K562 (cell line): Measurements from ENCODE around the gene ZYG11A. TPM values are rescaled to one million over a fixed set of nuclear protein-coding genes. Genes with fewer than 3 reads are reported as not detected.
A peak's percentile ranks its signal among the peaks of the same experiment; 100 is the strongest.

Experiments
- ATAC-seq: fragments of 200-7000 bp; cut with Tn5 transposase; 3 replicates; pipeline ENCODE4 v1.9.1; 2020; ENCODE audit warnings: moderate library complexity
- BruUV-seq: library from RNA; stranded (reverse); fragments of 400-500 nt; replicated peaks from 2 replicates; lab custom pipeline; 2021; lab: Mats Ljungman, UMichigan
- CTCF ChIA-PET: fragments of 300-600 bp; formaldehyde crosslinking; extraction: SDS; loops from one replicate; lab custom pipeline; 2021; ENCODE audit warnings: low intra/inter-chr PET ratio; lab: Yijun Ruan, JAX
- POLR2A ChIA-PET: fragments of 300-600, 350-650 bp; sonication (Branson Sonifier 250); formaldehyde crosslinking; extraction: SDS; loops from one replicate; lab custom pipeline; 2021; ENCODE audit warnings: antibody characterized with exemption, inconsistent platforms; lab: Yijun Ruan, JAX
- DNase-seq, 4 experiments: peaks; one replicate each; pipeline versions ENCODE4 v3.0.0 to v3.0.0-alpha.2; 2011 to 2018; ENCODE audit warnings: low spot score in 3 of 4, mixed read lengths in 3 of 4; ENCODE audit errors: extremely low read depth in 1 of 4
- FAIRE-seq: peaks from 2 replicates; lab custom pipeline; 2011; peaks lifted over from hg19 to GRCh38; lab: Jason Lieb, UNC
- H2AFZ ChIP-seq: 2 replicates; pipeline ENCODE4 v1.6.0; 2011; ENCODE audit warnings: low read depth, low read length, control low read depth, inconsistent platforms
- H3K27ac ChIP-seq: fragments of 200-600 bp; 3 replicates; pipeline ENCODE4 v1.8.0; 2011; ENCODE audit warnings: low read depth, mild to moderate bottlenecking, control low read depth, inconsistent platforms, low read length, moderate library complexity, mixed read lengths; ENCODE audit errors: extremely low read depth
- H3K27me3 ChIP-seq, 2 experiments: fragments of 300-600 bp in 1 of 2; 2 replicates in 1 of 2; 3 replicates in 1 of 2; pipeline versions ENCODE4 v1.6.0 to v1.8.0; 2011; ENCODE audit warnings: inconsistent platforms in 2 of 2, low read length in 2 of 2, mild to moderate bottlenecking in 1 of 2, mixed read lengths in 1 of 2, moderate library complexity in 1 of 2; ENCODE audit not compliant: control insufficient read depth in 2 of 2, insufficient read depth in 2 of 2
- H3K36me3 ChIP-seq: fragments of 300-600 bp; 3 replicates; pipeline ENCODE4 v1.8.0; 2011; ENCODE audit warnings: mild to moderate bottlenecking, low read length, inconsistent platforms; ENCODE audit not compliant: control insufficient read depth, insufficient read depth
- H3K4me1 ChIP-seq, 2 experiments: fragments of 200-600 bp in 1 of 2; replicated peaks in 1 of 2; 2 replicates in 1 of 2; 3 replicates in 1 of 2; pipeline versions ENCODE4 v1.5.1 to v1.8.0; 2011; ENCODE audit warnings: inconsistent platforms in 2 of 2, low read length in 2 of 2, mild to moderate bottlenecking in 1 of 2, mixed read lengths in 1 of 2, moderate library complexity in 1 of 2; ENCODE audit not compliant: control insufficient read depth in 2 of 2, insufficient read depth in 2 of 2
- H3K4me2 ChIP-seq: 2 replicates; pipeline ENCODE4 v1.6.1; 2011; ENCODE audit warnings: low read length, control low read depth, inconsistent platforms, mixed read lengths; ENCODE audit not compliant: insufficient read depth
- H3K4me3 ChIP-seq: fragments of 200-600 bp; sonication (generic), shearing (Covaris generic); 2 replicates; pipeline ENCODE4 v1.5.1; 2016; ENCODE audit warnings: control low read depth, inconsistent platforms
- H3K79me2 ChIP-seq: fragments of 200-600 bp; 3 replicates; pipeline ENCODE4 v1.8.0; 2011; ENCODE audit warnings: low read length, inconsistent platforms; ENCODE audit not compliant: control insufficient read depth, insufficient read depth
- H3K9ac ChIP-seq, 2 experiments: 2 replicates each; pipeline versions ENCODE4 v1.6.0 to v1.6.1; 2011; ENCODE audit warnings: low read depth in 2 of 2, low read length in 2 of 2, control low read depth in 1 of 2, inconsistent platforms in 1 of 2, mild to moderate bottlenecking in 1 of 2, mixed read lengths in 1 of 2; ENCODE audit not compliant: insufficient read depth in 1 of 2
- H3K9me1 ChIP-seq: one replicate; pipeline ENCODE4 v1.6.0; 2011; ENCODE audit warnings: inconsistent platforms, mild to moderate bottlenecking, low read length, moderate library complexity; ENCODE audit not compliant: control insufficient read depth, insufficient read depth
- H3K9me3 ChIP-seq: replicated peaks from 2 replicates; pipeline ENCODE4 v1.5.1; 2011; ENCODE audit warnings: low read depth, low read length, inconsistent platforms; ENCODE audit not compliant: control insufficient read depth, insufficient read depth
- H4K20me1 ChIP-seq: replicated peaks from 2 replicates; pipeline ENCODE4 v1.6.1; 2011; ENCODE audit warnings: low read length, inconsistent platforms, mixed read lengths; ENCODE audit not compliant: control insufficient read depth, insufficient read depth
- ARID1B ChIP-seq: fragments of 450-650 bp; IDR thresholded peaks from 2 replicates; pipeline ENCODE4 v1.6.1; 2016; ENCODE audit warnings: antibody characterized with exemption, mild to moderate bottlenecking, inconsistent platforms
- ATF7 ChIP-seq: fragments of 450-650 bp; IDR thresholded peaks from 2 replicates; pipeline ENCODE4 v1.7.1; 2014; ENCODE audit warnings: mild to moderate bottlenecking, moderate library complexity
- CEBPG ChIP-seq, 3 experiments: fragments of 200-800 bp in 1 of 3; sonication (Bioruptor generic) in 1 of 3; sonication (generic) in 1 of 3; formaldehyde crosslinking in 1 of 3; IDR thresholded peaks in 2 of 3; conservative IDR thresholded peaks in 1 of 3; 2 replicates each; pipeline versions ENCODE4 v1.6.1 to v1.8.0; 2016 to 2022; ENCODE audit warnings: missing compliant biosample characterization in 2 of 3, missing genetic modification characterization in 2 of 3, mild to moderate bottlenecking in 1 of 3, missing genetic modification reagents in 1 of 3
- EP300 ChIP-seq: IDR thresholded peaks from 2 replicates; pipeline ENCODE4 v1.6.1; 2012; ENCODE audit warnings: low read length, improper control_type of control experiment
- FOXA3 ChIP-seq, 2 experiments: fragments of 450-650 bp in 1 of 2; sonication (generic) in 1 of 2; formaldehyde crosslinking; IDR thresholded peaks in 1 of 2; conservative IDR thresholded peaks in 1 of 2; 2 replicates each; pipeline versions ENCODE4 v1.4.0 to v1.8.0; 2020 to 2022; ENCODE audit warnings: mild to moderate bottlenecking in 2 of 2, missing genetic modification reagents in 1 of 2
- MBD2 ChIP-seq: sonication (generic); IDR thresholded peaks from 2 replicates; pipeline ENCODE4 v1.6.1; 2016; ENCODE audit warnings: low read depth, borderline replicate concordance
- MEIS2 ChIP-seq: fragments of 450-650 bp; IDR thresholded peaks from 2 replicates; pipeline ENCODE4 v1.6.1; 2014; ENCODE audit warnings: mild to moderate bottlenecking; ENCODE audit not compliant: partially characterized antibody
- NFRKB ChIP-seq: fragments of 450-650 bp; IDR thresholded peaks from 2 replicates; pipeline ENCODE4 v1.6.1; 2016; ENCODE audit warnings: low read depth
- POLR2B ChIP-seq: fragments of 450-650 bp; IDR thresholded peaks from 2 replicates; pipeline ENCODE4 v1.6.1; 2018; ENCODE audit warnings: low read depth; ENCODE audit not compliant: partially characterized antibody
- POU5F1 ChIP-seq: fragments of 150-350 bp; IDR thresholded peaks from 2 replicates; pipeline ENCODE4 v1.6.1; 2014; ENCODE audit warnings: borderline replicate concordance, low read length, low read depth, mild to moderate bottlenecking; ENCODE audit not compliant: partially characterized antibody
- TEAD1 ChIP-seq, 2 experiments: fragments of 450-650 bp in 1 of 2; sonication (generic) in 1 of 2; formaldehyde crosslinking; IDR thresholded peaks; 2 replicates each; pipeline versions ENCODE4 v1.4.0 to v1.8.0; 2020 to 2022; ENCODE audit warnings: mild to moderate bottlenecking in 2 of 2, missing genetic modification reagents in 1 of 2
- WGBS: fragments of 100-300 bp; shearing (Covaris generic); methylation state at CpG from one replicate; pipeline ENCODE4 v1.1.6; 2016; ENCODE audit warnings: low coverage, mixed read lengths; ENCODE audit not compliant: insufficient coverage; ENCODE audit errors: missing lambda C conversion rate; 5-methylcytosine and 5-hydroxymethylcytosine counted together
- in situ Hi-C: fragments of 300-500 bp; cut with MboI; formaldehyde crosslinking; loops from 4 replicates; pipeline ENCODE4 v1.15.0; 2018; ENCODE audit warnings: inconsistent platforms, mixed read lengths
- intact Hi-C: fragments of 100-400 bp; cut with micrococcal nuclease; formaldehyde crosslinking; loops from 2 replicates; pipeline ENCODE4 v1.14.2; 2022
- polyA plus RNA-seq, 8 experiments: library from polyadenylated mRNA; depleted of rRNA in 4 of 8; stranded (reverse) in 5 of 8; unstranded in 3 of 8; fragments of >200 nt; fragmentation: Nextera tagmentation in 2 of 8; fragmentation: Illumina TruSeq in 1 of 8; extraction: Ambion mirVana in 2 of 8; extraction: Trizol in 1 of 8; gene quantifications; 2 replicates each; pipeline versions ENCODE4 v1.2.1 to v1.2.3, GENCODE V29; 2011 to 2014; ENCODE audit warnings: inconsistent platforms in 1 of 8, missing spikeins in 1 of 8
- total RNA-seq, 7 experiments: library from RNA; depleted of rRNA in 6 of 7; stranded (reverse); fragments of >200 nt in 6 of 7; fragmentation: Illumina TruSeq in 2 of 7; extraction: Trizol in 2 of 7; gene quantifications; 2 replicates each; pipeline versions ENCODE4 v1.2.1 to v1.2.3, GENCODE V29; 2011 to 2021; ENCODE audit warnings: low replicate concordance in 1 of 7
- TF ChIP-seq, protein P1 (sequence below): fragments of 450-650 bp; IDR thresholded peaks from 2 replicates; pipeline ENCODE4 v1.6.1; 2017; ENCODE audit warnings: mild to moderate bottlenecking, moderate library complexity
- TF ChIP-seq, protein P2 (sequence below): fragments of 450-650 bp; IDR thresholded peaks from 2 replicates; pipeline ENCODE4 v1.6.1; 2016
- TF ChIP-seq, protein P3 (sequence below), 2 experiments: IDR thresholded peaks in 1 of 2; conservative IDR thresholded peaks in 1 of 2; 2 replicates each; pipeline ENCODE4 v1.6.1; 2016; ENCODE audit warnings: low read depth in 2 of 2, mild to moderate bottlenecking in 1 of 2, missing compliant biosample characterization in 1 of 2, missing genetic modification characterization in 1 of 2, moderate library complexity in 1 of 2
- TF ChIP-seq, protein P4 (sequence below), 2 experiments: fragments of 450-650 bp in 1 of 2; sonication (generic) in 1 of 2; formaldehyde crosslinking in 1 of 2; IDR thresholded peaks in 1 of 2; conservative IDR thresholded peaks in 1 of 2; 2 replicates each; pipeline versions ENCODE4 v1.6.1 to v1.8.1; 2016 to 2023; ENCODE audit warnings: mild to moderate bottlenecking in 2 of 2, moderate library complexity in 2 of 2, inconsistent platforms in 1 of 2, missing genetic modification reagents in 1 of 2

ZYG11A gene
- total and polyA plus RNA-seq, 9 of the 15 experiments (the other 6 are each of a cell fraction or from before 2014, with no cell fraction given), result 4.5 to 21.9 (median 14.0) TPM

DNA sequence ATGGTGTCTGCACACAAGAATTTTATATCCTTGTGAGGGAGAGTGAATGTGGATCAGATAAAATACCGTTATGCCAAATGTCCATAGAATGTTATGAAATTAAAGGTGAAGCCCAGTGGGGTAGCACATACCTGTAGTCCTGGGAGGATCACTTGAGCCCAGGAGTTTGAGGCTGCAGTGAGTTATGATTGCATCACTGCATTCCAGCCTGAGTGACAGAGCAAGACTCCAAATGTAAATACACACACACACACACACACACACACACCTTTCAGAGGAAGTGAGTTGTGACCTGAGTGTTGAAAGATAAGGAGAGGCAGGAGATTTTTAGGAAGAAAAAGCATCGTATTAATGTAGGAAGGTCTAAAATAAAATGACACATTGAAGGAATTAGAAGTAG is 28.1 kb upstream of the ZYG11A start:
- no peaks in the 10 kb centered on the region for H4K20me1 ChIP-seq
- H2AFZ ChIP-seq, result no peak overlapping the region
- FAIRE-seq (no peak), ATAC-seq (peak; percentile 70), DNase-seq (no peak)
- H3K27me3 ChIP-seq, result no peaks in the 10 kb centered on the region
- WGBS, result 39% methylated on average over 2 of the region's 2 CpGs
- H3K9ac ChIP-seq, result no peak overlapping the region
- POLR2A ChIA-PET, result no interaction called here
- H3K36me3 ChIP-seq, result peaks cover 28% of the 10 kb centered on the region
- BruUV-seq, result no TSS peak
- H3K27ac ChIP-seq, result no peak overlapping the region
- no peaks in the 10 kb centered on the region for H3K79me2 ChIP-seq
- intact Hi-C loops, result no loop called here
- H3K4me1 ChIP-seq, result no peaks in the 10 kb centered on the region
- H3K9me1 ChIP-seq, result no peaks in the 10 kb centered on the region
- no peaks in the 10 kb centered on the region for H3K9me3 ChIP-seq
- H3K4me3 ChIP-seq, result no peak overlapping the region
- H3K4me2 ChIP-seq, result no peak overlapping the region
- in situ Hi-C loops, result no loop called here
- CTCF ChIA-PET, result no interaction called here
- TF ChIP-seq CEBPG (CRISPR knock-in tag; IDR thresholded peaks at IDR 0.05), result peak; percentile 77
- peak in 1 of 2 experiments; percentile 85; a peak in 2 of 4 replicates for TF ChIP-seq CEBPG (tag; conservative IDR thresholded peaks at IDR 0.05 in 1 of 2, IDR thresholded peaks at IDR 0.05 in 1 of 2)
- TF ChIP-seq, protein P1, sequence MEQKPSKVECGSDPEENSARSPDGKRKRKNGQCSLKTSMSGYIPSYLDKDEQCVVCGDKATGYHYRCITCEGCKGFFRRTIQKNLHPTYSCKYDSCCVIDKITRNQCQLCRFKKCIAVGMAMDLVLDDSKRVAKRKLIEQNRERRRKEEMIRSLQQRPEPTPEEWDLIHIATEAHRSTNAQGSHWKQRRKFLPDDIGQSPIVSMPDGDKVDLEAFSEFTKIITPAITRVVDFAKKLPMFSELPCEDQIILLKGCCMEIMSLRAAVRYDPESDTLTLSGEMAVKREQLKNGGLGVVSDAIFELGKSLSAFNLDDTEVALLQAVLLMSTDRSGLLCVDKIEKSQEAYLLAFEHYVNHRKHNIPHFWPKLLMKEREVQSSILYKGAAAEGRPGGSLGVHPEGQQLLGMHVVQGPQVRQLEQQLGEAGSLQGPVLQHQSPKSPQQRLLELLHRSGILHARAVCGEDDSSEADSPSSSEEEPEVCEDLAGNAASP, result no peak
- TF ChIP-seq POU5F1, result no peak
- TF ChIP-seq, protein P2, sequence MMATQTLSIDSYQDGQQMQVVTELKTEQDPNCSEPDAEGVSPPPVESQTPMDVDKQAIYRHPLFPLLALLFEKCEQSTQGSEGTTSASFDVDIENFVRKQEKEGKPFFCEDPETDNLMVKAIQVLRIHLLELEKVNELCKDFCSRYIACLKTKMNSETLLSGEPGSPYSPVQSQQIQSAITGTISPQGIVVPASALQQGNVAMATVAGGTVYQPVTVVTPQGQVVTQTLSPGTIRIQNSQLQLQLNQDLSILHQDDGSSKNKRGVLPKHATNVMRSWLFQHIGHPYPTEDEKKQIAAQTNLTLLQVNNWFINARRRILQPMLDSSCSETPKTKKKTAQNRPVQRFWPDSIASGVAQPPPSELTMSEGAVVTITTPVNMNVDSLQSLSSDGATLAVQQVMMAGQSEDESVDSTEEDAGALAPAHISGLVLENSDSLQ, result peak; percentile 94
- TF ChIP-seq ATF7, result peak; percentile 51; the same call in 1 of the 2 replicates
- TF ChIP-seq FOXA3 (CRISPR knock-in tag; conservative IDR thresholded peaks at IDR 0.05 in 1 of 2, IDR thresholded peaks at IDR 0.05 in 1 of 2), result peak; percentile 18 to 26; a peak in 1 of 4 replicates
- TF ChIP-seq, protein P3, sequence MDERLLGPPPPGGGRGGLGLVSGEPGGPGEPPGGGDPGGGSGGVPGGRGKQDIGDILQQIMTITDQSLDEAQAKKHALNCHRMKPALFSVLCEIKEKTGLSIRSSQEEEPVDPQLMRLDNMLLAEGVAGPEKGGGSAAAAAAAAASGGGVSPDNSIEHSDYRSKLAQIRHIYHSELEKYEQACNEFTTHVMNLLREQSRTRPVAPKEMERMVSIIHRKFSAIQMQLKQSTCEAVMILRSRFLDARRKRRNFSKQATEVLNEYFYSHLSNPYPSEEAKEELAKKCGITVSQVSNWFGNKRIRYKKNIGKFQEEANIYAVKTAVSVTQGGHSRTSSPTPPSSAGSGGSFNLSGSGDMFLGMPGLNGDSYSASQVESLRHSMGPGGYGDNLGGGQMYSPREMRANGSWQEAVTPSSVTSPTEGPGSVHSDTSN (CRISPR knock-in tag; IDR thresholded peaks at IDR 0.05; ENCODE audit: low read depth), result no peak
- TF ChIP-seq, protein P3 (tag; conservative IDR thresholded peaks at IDR 0.05; ENCODE audit: low read depth), result peak; percentile 57; the same call in 1 of the 2 replicates
- peak; percentile 82 for TF ChIP-seq MEIS2
- peak; percentile 46 for TF ChIP-seq ARID1B
- TF ChIP-seq MBD2, result no peak
- TF ChIP-seq NFRKB, result no peak
- no peak for TF ChIP-seq POLR2B
- peak; percentile 9; the same call in 1 of the 2 replicates for TF ChIP-seq EP300
- TF ChIP-seq, protein P4, sequence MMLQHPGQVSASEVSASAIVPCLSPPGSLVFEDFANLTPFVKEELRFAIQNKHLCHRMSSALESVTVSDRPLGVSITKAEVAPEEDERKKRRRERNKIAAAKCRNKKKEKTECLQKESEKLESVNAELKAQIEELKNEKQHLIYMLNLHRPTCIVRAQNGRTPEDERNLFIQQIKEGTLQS (IDR thresholded peaks at IDR 0.05), result peak; percentile 90
- TF ChIP-seq, protein P4 (CRISPR knock-in tag; conservative IDR thresholded peaks at IDR 0.05), result no peak
- 0 out of 4 replicates have a peak, but pooled peaks of 1 of the 2 experiments have one; percentile 45 for TF ChIP-seq TEAD1 (CRISPR knock-in tag; IDR thresholded peaks at IDR 0.05)
